Measurements from ENCODE around the gene LILRB1.

LILRB1 gene

GRCh38 chr19:54661846-54662481 lies 31.7 kb downstream of the LILRB1 start:
- H3K4me3 ChIP-seq (ENCODE audit: insufficient read depth, low read length, poor library complexity, severe bottlenecking), result no peak overlapping the region
- TF ChIP-seq EZH2phosphoT487 (conservative IDR thresholded peaks at IDR 0.05; ENCODE audit: low read length) (no peak), CTCF (IDR thresholded peaks at IDR 0.05; ENCODE audit: insufficient read depth, low read length, poor library complexity, severe bottlenecking) (no peak)
- no peak overlapping the region for H3K27ac ChIP-seq (ENCODE audit: low read depth, low read length)
- no peak overlapping the region for H2AFZ ChIP-seq (ENCODE audit: low read depth, low read length, severe bottlenecking)
- no peaks in the 10 kb centered on the region for H3K79me2 ChIP-seq (ENCODE audit: insufficient read depth, low read length)
- H3K4me2 ChIP-seq (ENCODE audit: low read depth, low read length, poor library complexity, severe bottlenecking), result no peak overlapping the region
- H4K20me1 ChIP-seq (ENCODE audit: low read depth, low read length), result no peaks in the 10 kb centered on the region
- no peaks in the 10 kb centered on the region for H3K27me3 ChIP-seq (ENCODE audit: low read length)
- no peak overlapping the region for H3K9ac ChIP-seq (ENCODE audit: low read length)
- H3F3A ChIP-seq (ENCODE audit: insufficient read depth), result no peaks in the 10 kb centered on the region
- H3K9me2 ChIP-seq (replicated peaks; ENCODE audit: insufficient read depth, low read length), result no peaks in the 10 kb centered on the region
- no peaks in the 10 kb centered on the region for H3K9me3 ChIP-seq (ENCODE audit: insufficient read depth, low read length)
- H3K36me3 ChIP-seq (ENCODE audit: low read length), result no peaks in the 10 kb centered on the region

GRCh38 chr19:54662730-54663129 lies 32.4 kb downstream of the LILRB1 start, which contains the start of gene LILRB4:
Gene LILRB4 (plus strand): TSS chr19:54662985. CDS start chr19:54663034, 49 bp downstream.
- no peak for TF ChIP-seq EZH2phosphoT487 (conservative IDR thresholded peaks at IDR 0.05; ENCODE audit: low read length)
- H3K9ac ChIP-seq (ENCODE audit: low read length), result no peak within 1 kb of the TSS
- H3K79me2 ChIP-seq (ENCODE audit: insufficient read depth, low read length), result no peaks in the 10 kb centered on the region
- no peaks in the 10 kb centered on the region for H3K9me3 ChIP-seq (ENCODE audit: insufficient read depth, low read length)
- no peak within 1 kb of the TSS for H3K4me2 ChIP-seq (ENCODE audit: low read depth, low read length, poor library complexity, severe bottlenecking)
- no peaks in the 10 kb centered on the region for H3K36me3 ChIP-seq (ENCODE audit: low read length)
- no peak within 1 kb of the TSS for H3K4me3 ChIP-seq (ENCODE audit: insufficient read depth, low read length, poor library complexity, severe bottlenecking)
- H2AFZ ChIP-seq (ENCODE audit: low read depth, low read length, severe bottlenecking), result no peak within 1 kb of the TSS
- H3K9me2 ChIP-seq (replicated peaks; ENCODE audit: insufficient read depth, low read length), result no peaks in the 10 kb centered on the region
- H4K20me1 ChIP-seq (ENCODE audit: low read depth, low read length), result no peaks in the 10 kb centered on the region
- no peaks in the 10 kb centered on the region for H3F3A ChIP-seq (ENCODE audit: insufficient read depth)
- no peak within 1 kb of the TSS for H3K27ac ChIP-seq (ENCODE audit: low read depth, low read length)
- H3K27me3 ChIP-seq (ENCODE audit: low read length), result no peaks in the 10 kb centered on the region

- TF ChIP-seq EZH2phosphoT487 (conservative IDR thresholded peaks at IDR 0.05; ENCODE audit: low read length) (no peak), CTCF (IDR thresholded peaks at IDR 0.05; ENCODE audit: insufficient read depth, low read length, poor library complexity, severe bottlenecking) (no peak)
- Histone ChIP-seq H2AFZ (ENCODE audit: low read depth, low read length, severe bottlenecking) (no peak overlapping the region), H3K27me3 (ENCODE audit: low read length) (no peaks in the 10 kb centered on the region; the same call in 1 of the 2 replicates), H3K9me3 (ENCODE audit: insufficient read depth, low read length) (no peaks in the 10 kb centered on the region), H4K20me1 (ENCODE audit: low read depth, low read length) (no peaks in the 10 kb centered on the region), H3K27ac (ENCODE audit: low read depth, low read length) (no peak overlapping the region), H3K4me2 (ENCODE audit: low read depth, low read length, poor library complexity, severe bottlenecking) (no peak overlapping the region), H3K9me2 (replicated peaks; ENCODE audit: insufficient read depth, low read length) (no peaks in the 10 kb centered on the region), H3K9ac (ENCODE audit: low read length) (no peak overlapping the region), H3K36me3 (ENCODE audit: low read length) (no peaks in the 10 kb centered on the region), H3F3A (ENCODE audit: insufficient read depth) (no peaks in the 10 kb centered on the region), H3K4me3 (ENCODE audit: insufficient read depth, low read length, poor library complexity, severe bottlenecking) (no peak overlapping the region), H3K79me2 (ENCODE audit: insufficient read depth, low read length) (no peaks in the 10 kb centered on the region)
Observed at GRCh38 chr19:54665530-54665929, 35.2 kb downstream of the LILRB1 start.

- Histone ChIP-seq H3K36me3 (ENCODE audit: low read length) (no peaks in the 10 kb centered on the region), H4K20me1 (ENCODE audit: low read depth, low read length) (no peaks in the 10 kb centered on the region), H3K4me2 (ENCODE audit: low read depth, low read length, poor library complexity, severe bottlenecking) (no peak overlapping the region)
Observed at GRCh38 chr19:54667217-54667616, 36.9 kb downstream of the LILRB1 start.

More at GRCh38 chr19:54667217-54667616, 36.9 kb downstream of the LILRB1 start:
- Histone ChIP-seq H3K27ac (ENCODE audit: low read depth, low read length) (no peak overlapping the region), H3K79me2 (ENCODE audit: insufficient read depth, low read length) (no peaks in the 10 kb centered on the region), H3K9ac (ENCODE audit: low read length) (no peak overlapping the region), H3K27me3 (ENCODE audit: low read length) (no peaks in the 10 kb centered on the region; the same call in 1 of the 2 replicates), H3K9me2 (replicated peaks; ENCODE audit: insufficient read depth, low read length) (no peaks in the 10 kb centered on the region), H2AFZ (ENCODE audit: low read depth, low read length, severe bottlenecking) (no peak overlapping the region), H3F3A (ENCODE audit: insufficient read depth) (no peaks in the 10 kb centered on the region), H3K9me3 (ENCODE audit: insufficient read depth, low read length) (no peaks in the 10 kb centered on the region), H3K4me3 (ENCODE audit: insufficient read depth, low read length, poor library complexity, severe bottlenecking) (no peak overlapping the region)
- no peak for TF ChIP-seq CTCF (IDR thresholded peaks at IDR 0.05; ENCODE audit: insufficient read depth, low read length, poor library complexity, severe bottlenecking)
- TF ChIP-seq EZH2phosphoT487 (conservative IDR thresholded peaks at IDR 0.05; ENCODE audit: low read length), result no peak

All from SU-DHL-6 (cell line).